Heart right ventricle (tissue), 16 donors: ENCODE data around the gene FUT2. TPM values are rescaled to one million over a fixed set of nuclear protein-coding genes. Genes with fewer than 3 reads are reported as not detected.
A peak's percentile ranks its signal among the peaks of the same experiment; 100 is the strongest.

Experiments used
- ATAC-seq, 8 donors: fragments of 200-7000 bp; cut with Tn5 transposase; one replicate each; pipeline ENCODE4 v1.9.1; 2020; ENCODE audit warnings: mild to moderate bottlenecking in 8 of 8, moderate library complexity in 8 of 8, moderate number of reproducible peaks in 1 of 8
- DNase-seq, 2 donors: peaks; one replicate each; pipeline ENCODE4 v3.0.0-alpha.2; 2020
- H3K27ac ChIP-seq, 10 donors: fragments of 200-600 bp; sonication (generic) in 2 of 10; one replicate each; pipeline versions ENCODE4 v1.5.0 to v1.8.0; 2020 to 2022; ENCODE audit warnings: mild to moderate bottlenecking in 3 of 10
- H3K27me3 ChIP-seq, 7 donors: fragments of 200-600 bp; one replicate each; pipeline ENCODE4 v1.8.0; 2021 to 2022; ENCODE audit warnings: mild to moderate bottlenecking in 2 of 7
- H3K36me3 ChIP-seq, 9 donors: fragments of 200-600 bp; sonication (generic) in 1 of 9; one replicate each; pipeline versions ENCODE4 v1.5.0 to v1.8.0; 2020 to 2022; ENCODE audit warnings: mild to moderate bottlenecking in 2 of 9
- H3K4me1 ChIP-seq, 9 donors: fragments of 200-600 bp; sonication (generic) in 1 of 9; one replicate each; pipeline versions ENCODE4 v1.5.0 to v1.8.0; 2020 to 2022; ENCODE audit warnings: mild to moderate bottlenecking in 4 of 9
- H3K4me3 ChIP-seq, 10 donors: fragments of 200-600 bp; sonication (generic) in 2 of 10; one replicate each; pipeline versions ENCODE4 v1.5.0 to v1.8.0; 2020 to 2022; ENCODE audit warnings: mild to moderate bottlenecking in 7 of 10, moderate library complexity in 2 of 10
- H3K9me3 ChIP-seq, 11 donors: fragments of 200-600 bp in 10 of 11; sonication (generic) in 2 of 11; one replicate each; pipeline versions ENCODE4 v1.5.0 to v1.8.0; 2013 to 2022; ENCODE audit warnings: mild to moderate bottlenecking in 2 of 11, control low read depth in 1 of 11, moderate library complexity in 1 of 11
- CTCF ChIP-seq, 9 donors: fragments of 200-600 bp; sonication (generic) in 2 of 9; IDR thresholded peaks; one replicate each; pipeline versions ENCODE4 v1.5.0 to v1.8.0; 2021 to 2022; ENCODE audit warnings: antibody characterized with exemption in 9 of 9, mild to moderate bottlenecking in 5 of 9, moderate library complexity in 1 of 9
- WGBS, 2 donors: extraction: QIAGEN DNeasy Blood & Tissue Kit; methylation state at CpG; one replicate each; pipeline ENCODE4 v1.1.7; 2013; ENCODE audit warnings: inconsistent platforms in 1 of 2; 5-methylcytosine and 5-hydroxymethylcytosine counted together
- intact Hi-C, 10 donors: fragments of 100-400 bp; cut with DNase I; formaldehyde crosslinking; loops; one replicate each; pipeline versions ENCODE4 v1.11.1 to v1.14.2; 2022
- polyA plus RNA-seq, 2 donors: library from polyadenylated mRNA; stranded (reverse); fragments of 200-250 nt; gene quantifications; one replicate each; pipeline ENCODE4 v1.2.3, GENCODE V29; 2013
- total RNA-seq, 10 donors: library from RNA; stranded (reverse); fragmentation: NEBNext Ultra II Directional in 3 of 10; extraction: Animal tissue kit (Norgen Biotek cat#: 25700) in 3 of 10; gene quantifications; one replicate each; pipeline versions ENCODE4 v1.2.1 to v1.2.4, GENCODE V29; 2021 to 2023
- donor health status: Arrhythmogenic right ventricular cardiomyopathy.
- donor health status: ischemic (EF 13 %, LVEDD 7.1; RV severe dilation, severe dysfunction).
- donor health status: healthy with polysubstance abuse.
- donor health status: DM: no; HTN: yes; CAD: no.
- donor health status: DM: no; HTN: no; CAD: no.
- donor health status: ischemic (EF 25% LVEDD 6.9; RV normal size, moderate dysfunction).
- donor health status: ischemic (EF 25% LVEDD 5.7; RV mildly dilated, moderate dysfunction).
- donor health status: healthy.
- donor health status: DM: yes; HTN: yes; CAD: no.
- donor health status: Ischemic cardiomyopathy.
- donor health status: ischemic (EF 35%, LVEDD 5.7; RV mildly dilated, moderate dysfunction).
- donor health status: nonischemic (EF 11% LVEDD 7.7; RV severe dilation, severe dysfunction).
- donor health status: DM: yes; HTN: yes; CAD: no.
- donor health status: PGD.
- donor health status: ischemic (EF 29% LVEDD 5.4; RV normal size, mild dysfunction).
- donor health status: nonischemic (EF 23%, LVEDD 6.1; RV moderate dilation, normal function).

The FUT2 gene
- total and polyA plus RNA-seq, 12 donors = 0.07 TPM; not detected in 11

GRCh38 chr19:48674216-48674809, 21.5 kb upstream of the FUT2 start:
- H3K36me3 ChIP-seq = no peaks in the 10 kb centered on the region
- H3K27ac ChIP-seq = no peak overlapping the region
- no peaks in the 10 kb centered on the region for H3K9me3 ChIP-seq
- intact Hi-C loops = loop anchor here in 8 of 10 donors (2.0 to 10.0 kb wide), 6 partner anchors 28 to 170 kb away; partner anchors contain the start of genes CA11 (in 1 of the 8) and HSD17B14 (in 1 of the 8)
- peaks cover 0 to 5% (median 0%) of the 10 kb centered on the region in 7 donors for H3K27me3 ChIP-seq
- WGBS, 2 donors = 86 to 90% methylated on average over 18 to 19 of the region's 19 CpGs
- no peak for TF ChIP-seq CTCF (IDR thresholded peaks at IDR 0.05)
- peaks cover 0 to 10% (median 9%) of the 10 kb centered on the region in 9 donors for H3K4me1 ChIP-seq
- H3K4me3 ChIP-seq = no peak overlapping the region
- no peak for DNase-seq
- ATAC-seq = peak in 1 of 8 donors; percentile 14

GRCh38 chr19:48674921-48675824, 20.6 kb upstream of the FUT2 start:
- H3K4me1 ChIP-seq = peaks cover 0 to 10% (median 9%) of the 10 kb centered on the region in 9 donors
- peak overlapping the region in 1 of 10 donors; percentile 10 for H3K4me3 ChIP-seq
- peak; percentile 71 to 90 (median 86) for ATAC-seq
- peak; percentile 79 to 91 (median 87) for TF ChIP-seq CTCF (IDR thresholded peaks at IDR 0.05)
- H3K9me3 ChIP-seq = no peaks in the 10 kb centered on the region
- H3K36me3 ChIP-seq = no peaks in the 10 kb centered on the region
- intact Hi-C loops = loop anchor here (2.0 to 10.0 kb wide), 8 partner anchors 28 to 170 kb away; partner anchors contain the start of genes CA11 (in 1 of the 10) and HSD17B14 (in 1 of the 10)
- peak; percentile 73 to 87 for DNase-seq
- 34 to 37% methylated on average over 28 of the region's 28 CpGs for WGBS, 2 donors
- H3K27me3 ChIP-seq = peaks cover 0 to 5% (median 0%) of the 10 kb centered on the region in 7 donors
- H3K27ac ChIP-seq = peak overlapping the region in 1 of 10 donors; percentile 7

GRCh38 chr19:48676487-48676886, 19.3 kb upstream of the FUT2 start:
- no peaks in the 10 kb centered on the region for H3K36me3 ChIP-seq
- ATAC-seq = no peak
- no peak overlapping the region for H3K27ac ChIP-seq
- intact Hi-C loops = loop anchor here in 9 of 10 donors (5.0 to 10.0 kb wide), 6 partner anchors 36 to 168 kb away; partner anchors contain the start of gene HSD17B14 (in 1 of the 9)
- no peaks in the 10 kb centered on the region for H3K9me3 ChIP-seq
- no peak overlapping the region for H3K4me3 ChIP-seq
- WGBS, 2 donors = 94 to 96% methylated on average over 17 of the region's 17 CpGs
- H3K4me1 ChIP-seq = peaks cover 0 to 10% (median 9%) of the 10 kb centered on the region in 9 donors
- peaks cover 0 to 5% (median 0%) of the 10 kb centered on the region in 7 donors for H3K27me3 ChIP-seq
- DNase-seq = no peak
- TF ChIP-seq CTCF (IDR thresholded peaks at IDR 0.05) = no peak

- intact Hi-C loops = loop anchor here in 9 of 10 donors (5.0 to 10.0 kb wide), 6 partner anchors 35 to 168 kb away; partner anchors contain the start of gene HSD17B14 (in 1 of the 9)
- no peaks in the 10 kb centered on the region for H3K36me3 ChIP-seq
- DNase-seq (no peak), ATAC-seq (no peak)
- no peaks in the 10 kb centered on the region for H3K9me3 ChIP-seq
- no peak overlapping the region for H3K27ac ChIP-seq
- 95 to 96% methylated on average over 13 of the region's 13 CpGs for WGBS, 2 donors
- H3K27me3 ChIP-seq = peaks cover 0 to 5% (median 0%) of the 10 kb centered on the region in 7 donors
- no peak overlapping the region for H3K4me3 ChIP-seq
- H3K4me1 ChIP-seq = peaks cover 0 to 10% (median 9%) of the 10 kb centered on the region in 9 donors
- TF ChIP-seq CTCF (IDR thresholded peaks at IDR 0.05) = no peak
These were observed 18.9 kb upstream of the FUT2 start for GRCh38 chr19:48676887-48677286.
